WTC11 (cell line): ENCODE measurements around the gene SLC22A12. TPM values are rescaled to one million over a fixed set of nuclear protein-coding genes. Genes with fewer than 3 reads are reported as not detected.
A peak's percentile ranks its signal among the peaks of the same experiment; 100 is the strongest.

Source experiments
- ATAC-seq: fragments of 200-7000 bp; cut with Tn5 transposase; 2 replicates; pipeline ENCODE4 v1.10.0; 2021; ENCODE audit warnings: mild to moderate bottlenecking, moderate library complexity
- CTCF ChIA-PET: fragments of 300-600 bp; sonication (Branson Sonifier 250); formaldehyde crosslinking; loops from one replicate; lab custom pipeline; 2021; ENCODE audit warnings: antibody characterized with exemption; lab: Charles Lee
- POLR2A ChIA-PET: fragments of 350-600 bp; sonication (Branson Sonifier 250); formaldehyde crosslinking; loops from one replicate; lab custom pipeline; 2021; ENCODE audit warnings: antibody characterized with exemption; lab: Charles Lee
- DNase-seq: peaks from one replicate; pipeline ENCODE4 v3.0.0; 2021; ENCODE audit warnings: low spot score
- H3K27ac Mint-ChIP-seq: 2 replicates; pipeline ENCODE4 v1.8.0; 2021; ENCODE audit warnings: mixed read lengths
- H3K27me3 Mint-ChIP-seq: 2 replicates; pipeline ENCODE4 v1.8.0; 2021; ENCODE audit warnings: low read depth, mild to moderate bottlenecking, moderate library complexity, mixed read lengths
- H3K36me3 Mint-ChIP-seq: 2 replicates; pipeline ENCODE4 v1.8.0; 2021; ENCODE audit warnings: mixed read lengths
- H3K4me1 Mint-ChIP-seq: 2 replicates; pipeline ENCODE4 v1.8.0; 2022; ENCODE audit warnings: mixed read lengths
- H3K4me3 Mint-ChIP-seq: 2 replicates; pipeline ENCODE4 v1.8.0; 2021; ENCODE audit warnings: mild to moderate bottlenecking, moderate library complexity, mixed read lengths
- H3K9me3 Mint-ChIP-seq: 2 replicates; pipeline ENCODE4 v1.8.0; 2021; ENCODE audit warnings: mixed read lengths
- CREM ChIP-seq: sonication (generic); formaldehyde crosslinking; IDR thresholded peaks from 2 replicates; pipeline ENCODE4 v1.8.1; 2022; ENCODE audit warnings: mild to moderate bottlenecking, missing genetic modification reagents, moderate library complexity
- ELF4 ChIP-seq: sonication (generic); formaldehyde crosslinking; IDR thresholded peaks from 2 replicates; pipeline ENCODE4 v1.8.1; 2022; ENCODE audit warnings: low read depth, mild to moderate bottlenecking, moderate library complexity, missing genetic modification reagents
- FOXJ3 ChIP-seq: sonication (generic); formaldehyde crosslinking; IDR thresholded peaks from 2 replicates; pipeline ENCODE4 v1.9.0; 2021; ENCODE audit warnings: missing genetic modification reagents, mild to moderate bottlenecking, borderline replicate concordance
- GABPB1 ChIP-seq: sonication (generic); formaldehyde crosslinking; IDR thresholded peaks from 2 replicates; pipeline ENCODE4 v1.8.1; 2023; ENCODE audit warnings: mild to moderate bottlenecking, missing genetic modification reagents
- GRHL2 ChIP-seq: fragments of 250-450 bp; sonication (Bioruptor Pico); IDR thresholded peaks from 2 replicates; pipeline ENCODE4 v1.8.0; 2022; ENCODE audit warnings: mild to moderate bottlenecking, moderate library complexity; ENCODE audit not compliant: insufficient replicate concordance, severe bottlenecking
- HMGA2 ChIP-seq: fragments of 250-450 bp; sonication (Bioruptor Pico); IDR thresholded peaks from 2 replicates; pipeline ENCODE4 v1.4.0; 2021; ENCODE audit warnings: mild to moderate bottlenecking, moderate library complexity
- MYBL2 ChIP-seq: sonication (generic); formaldehyde crosslinking; IDR thresholded peaks from 2 replicates; pipeline ENCODE4 v1.8.1; 2023; ENCODE audit warnings: mild to moderate bottlenecking, moderate library complexity, missing genetic modification reagents
- NR1H2 ChIP-seq: sonication (generic); formaldehyde crosslinking; IDR thresholded peaks from 2 replicates; pipeline ENCODE4 v1.9.0; 2021; ENCODE audit warnings: mild to moderate bottlenecking, moderate library complexity, missing genetic modification reagents
- NR2C2 ChIP-seq: sonication (generic); formaldehyde crosslinking; IDR thresholded peaks from 2 replicates; pipeline ENCODE4 v1.8.0; 2022; ENCODE audit warnings: mild to moderate bottlenecking, missing genetic modification reagents
- PRRX2 ChIP-seq: fragments of 250-450 bp; sonication (Bioruptor Pico); IDR thresholded peaks from 2 replicates; pipeline ENCODE4 v1.8.0; 2021; ENCODE audit warnings: mild to moderate bottlenecking
- SMAD4 ChIP-seq: sonication (generic); formaldehyde crosslinking; IDR thresholded peaks from 2 replicates; pipeline ENCODE4 v1.8.0; 2022; ENCODE audit warnings: mild to moderate bottlenecking, missing genetic modification reagents
- SOX15 ChIP-seq: fragments of 250-450 bp; sonication (Bioruptor Pico); IDR thresholded peaks from 2 replicates; pipeline ENCODE4 v1.9.0; 2021; ENCODE audit warnings: mild to moderate bottlenecking
- TEAD1 ChIP-seq: sonication (generic); formaldehyde crosslinking; IDR thresholded peaks from 2 replicates; pipeline ENCODE4 v1.8.0; 2022; ENCODE audit warnings: mild to moderate bottlenecking, missing genetic modification reagents
- TP53 ChIP-seq: sonication (generic); formaldehyde crosslinking; IDR thresholded peaks from 2 replicates; pipeline ENCODE4 v1.8.1; 2023; ENCODE audit warnings: mild to moderate bottlenecking, missing genetic modification reagents
- ZBTB21 ChIP-seq: sonication (generic); formaldehyde crosslinking; IDR thresholded peaks from 2 replicates; pipeline ENCODE4 v1.8.1; 2023; ENCODE audit warnings: mild to moderate bottlenecking, missing genetic modification reagents, borderline replicate concordance
- ZNF317 ChIP-seq: sonication (generic); formaldehyde crosslinking; IDR thresholded peaks from 2 replicates; pipeline ENCODE4 v1.8.1; 2023; ENCODE audit warnings: low read depth, mild to moderate bottlenecking, moderate library complexity, missing genetic modification reagents, borderline replicate concordance
- total RNA-seq: library from RNA; stranded (reverse); gene quantifications from 3 replicates; pipeline ENCODE4 v1.2.3, GENCODE V29; 2021
- TF ChIP-seq, protein P1 (sequence below): sonication (generic); formaldehyde crosslinking; IDR thresholded peaks from 2 replicates; pipeline ENCODE4 v1.8.1; 2022; ENCODE audit warnings: low read depth, missing genetic modification reagents, borderline replicate concordance
- TF ChIP-seq, protein P2 (sequence below): fragments of 250-450 bp; sonication (Bioruptor Pico); IDR thresholded peaks from 2 replicates; pipeline ENCODE4 v1.9.0; 2021; ENCODE audit warnings: moderate library complexity, mild to moderate bottlenecking, inconsistent platforms, borderline replicate concordance
- TF ChIP-seq, protein P3 (sequence below): fragments of 250-450 bp; sonication (Bioruptor Pico); IDR thresholded peaks from 2 replicates; pipeline ENCODE4 v1.8.0; 2021; ENCODE audit warnings: mild to moderate bottlenecking
- TF ChIP-seq, protein P4 (sequence below): sonication (generic); formaldehyde crosslinking; IDR thresholded peaks from 2 replicates; pipeline ENCODE4 v1.8.1; 2023; ENCODE audit warnings: mild to moderate bottlenecking, missing genetic modification reagents, borderline replicate concordance
- TF ChIP-seq, protein P5 (sequence below): sonication (generic); formaldehyde crosslinking; IDR thresholded peaks from 2 replicates; pipeline ENCODE4 v1.8.0; 2022; ENCODE audit warnings: mild to moderate bottlenecking, missing genetic modification reagents
- TF ChIP-seq, protein P6 (sequence below): fragments of 250-450 bp; sonication (Bioruptor Pico); IDR thresholded peaks from 2 replicates; pipeline ENCODE4 v1.9.0; 2021; ENCODE audit warnings: mild to moderate bottlenecking, borderline replicate concordance

The SLC22A12 gene
- total RNA-seq, 1 experiment from 2014 or later: not detected

DNA sequence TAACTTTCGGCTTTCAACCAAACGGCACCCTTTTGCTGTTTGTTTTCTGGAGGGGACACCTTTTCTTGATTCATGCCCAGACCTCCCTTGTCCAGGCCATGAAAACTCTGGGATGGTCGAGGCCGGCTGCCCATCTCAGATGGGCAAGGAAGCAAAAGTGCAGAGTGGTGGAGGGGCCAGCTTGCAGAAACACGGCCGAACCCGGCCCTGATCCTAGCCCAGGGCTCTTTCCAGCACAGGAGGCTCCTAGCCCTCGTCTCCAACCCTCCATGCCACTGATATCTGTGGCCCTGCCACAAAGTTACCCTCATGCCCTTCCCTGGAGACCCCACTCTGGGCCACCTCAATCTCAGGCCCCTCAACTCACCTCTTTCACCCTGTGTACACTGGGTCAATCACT, 18.9 kb upstream of the SLC22A12 start:
- TF ChIP-seq, protein P1, sequence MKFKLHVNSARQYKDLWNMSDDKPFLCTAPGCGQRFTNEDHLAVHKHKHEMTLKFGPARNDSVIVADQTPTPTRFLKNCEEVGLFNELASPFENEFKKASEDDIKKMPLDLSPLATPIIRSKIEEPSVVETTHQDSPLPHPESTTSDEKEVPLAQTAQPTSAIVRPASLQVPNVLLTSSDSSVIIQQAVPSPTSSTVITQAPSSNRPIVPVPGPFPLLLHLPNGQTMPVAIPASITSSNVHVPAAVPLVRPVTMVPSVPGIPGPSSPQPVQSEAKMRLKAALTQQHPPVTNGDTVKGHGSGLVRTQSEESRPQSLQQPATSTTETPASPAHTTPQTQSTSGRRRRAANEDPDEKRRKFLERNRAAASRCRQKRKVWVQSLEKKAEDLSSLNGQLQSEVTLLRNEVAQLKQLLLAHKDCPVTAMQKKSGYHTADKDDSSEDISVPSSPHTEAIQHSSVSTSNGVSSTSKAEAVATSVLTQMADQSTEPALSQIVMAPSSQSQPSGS: no peak
- TF ChIP-seq, protein P2, sequence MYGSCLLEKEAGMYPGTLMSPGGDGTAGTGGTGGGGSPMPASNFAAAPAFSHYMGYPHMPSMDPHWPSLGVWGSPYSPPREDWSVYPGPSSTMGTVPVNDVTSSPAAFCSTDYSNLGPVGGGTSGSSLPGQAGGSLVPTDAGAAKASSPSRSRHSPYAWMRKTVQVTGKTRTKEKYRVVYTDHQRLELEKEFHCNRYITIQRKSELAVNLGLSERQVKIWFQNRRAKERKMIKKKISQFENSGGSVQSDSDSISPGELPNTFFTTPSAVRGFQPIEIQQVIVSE (CRISPR knock-in tag): no peak
- no peak for TF ChIP-seq TEAD1 (CRISPR knock-in tag)
- no peak for TF ChIP-seq NR1H2 (CRISPR knock-in tag)
- TF ChIP-seq, protein P3, sequence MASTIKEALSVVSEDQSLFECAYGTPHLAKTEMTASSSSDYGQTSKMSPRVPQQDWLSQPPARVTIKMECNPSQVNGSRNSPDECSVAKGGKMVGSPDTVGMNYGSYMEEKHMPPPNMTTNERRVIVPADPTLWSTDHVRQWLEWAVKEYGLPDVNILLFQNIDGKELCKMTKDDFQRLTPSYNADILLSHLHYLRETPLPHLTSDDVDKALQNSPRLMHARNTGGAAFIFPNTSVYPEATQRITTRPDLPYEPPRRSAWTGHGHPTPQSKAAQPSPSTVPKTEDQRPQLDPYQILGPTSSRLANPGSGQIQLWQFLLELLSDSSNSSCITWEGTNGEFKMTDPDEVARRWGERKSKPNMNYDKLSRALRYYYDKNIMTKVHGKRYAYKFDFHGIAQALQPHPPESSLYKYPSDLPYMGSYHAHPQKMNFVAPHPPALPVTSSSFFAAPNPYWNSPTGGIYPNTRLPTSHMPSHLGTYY (CRISPR knock-in tag): no peak
- TF ChIP-seq SMAD4 (CRISPR knock-in tag): no peak
- no peak for TF ChIP-seq ELF4 (CRISPR knock-in tag)
- TF ChIP-seq, protein P4, sequence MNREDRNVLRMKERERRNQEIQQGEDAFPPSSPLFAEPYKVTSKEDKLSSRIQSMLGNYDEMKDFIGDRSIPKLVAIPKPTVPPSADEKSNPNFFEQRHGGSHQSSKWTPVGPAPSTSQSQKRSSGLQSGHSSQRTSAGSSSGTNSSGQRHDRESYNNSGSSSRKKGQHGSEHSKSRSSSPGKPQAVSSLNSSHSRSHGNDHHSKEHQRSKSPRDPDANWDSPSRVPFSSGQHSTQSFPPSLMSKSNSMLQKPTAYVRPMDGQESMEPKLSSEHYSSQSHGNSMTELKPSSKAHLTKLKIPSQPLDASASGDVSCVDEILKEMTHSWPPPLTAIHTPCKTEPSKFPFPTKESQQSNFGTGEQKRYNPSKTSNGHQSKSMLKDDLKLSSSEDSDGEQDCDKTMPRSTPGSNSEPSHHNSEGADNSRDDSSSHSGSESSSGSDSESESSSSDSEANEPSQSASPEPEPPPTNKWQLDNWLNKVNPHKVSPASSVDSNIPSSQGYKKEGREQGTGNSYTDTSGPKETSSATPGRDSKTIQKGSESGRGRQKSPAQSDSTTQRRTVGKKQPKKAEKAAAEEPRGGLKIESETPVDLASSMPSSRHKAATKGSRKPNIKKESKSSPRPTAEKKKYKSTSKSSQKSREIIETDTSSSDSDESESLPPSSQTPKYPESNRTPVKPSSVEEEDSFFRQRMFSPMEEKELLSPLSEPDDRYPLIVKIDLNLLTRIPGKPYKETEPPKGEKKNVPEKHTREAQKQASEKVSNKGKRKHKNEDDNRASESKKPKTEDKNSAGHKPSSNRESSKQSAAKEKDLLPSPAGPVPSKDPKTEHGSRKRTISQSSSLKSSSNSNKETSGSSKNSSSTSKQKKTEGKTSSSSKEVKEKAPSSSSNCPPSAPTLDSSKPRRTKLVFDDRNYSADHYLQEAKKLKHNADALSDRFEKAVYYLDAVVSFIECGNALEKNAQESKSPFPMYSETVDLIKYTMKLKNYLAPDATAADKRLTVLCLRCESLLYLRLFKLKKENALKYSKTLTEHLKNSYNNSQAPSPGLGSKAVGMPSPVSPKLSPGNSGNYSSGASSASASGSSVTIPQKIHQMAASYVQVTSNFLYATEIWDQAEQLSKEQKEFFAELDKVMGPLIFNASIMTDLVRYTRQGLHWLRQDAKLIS (CRISPR knock-in tag): no peak
- no peak for TF ChIP-seq PRRX2 (CRISPR knock-in tag)
- TF ChIP-seq MYBL2 (CRISPR knock-in tag): no peak
- Mint-ChIP-seq H3K4me1 (peaks cover 16% of the 10 kb centered on the region), H3K4me3 (no peak overlapping the region), H3K27me3 (peaks cover 19% of the 10 kb centered on the region), H3K9me3 (no peaks in the 10 kb centered on the region; the same call in 1 of the 2 replicates), H3K36me3 (no peaks in the 10 kb centered on the region), H3K27ac (peak overlapping the region; percentile 31; the same call in 1 of the 2 replicates)
- DNase-seq: no peak
- no peak for ATAC-seq
- ChIA-PET POLR2A (no interaction called here), CTCF (interaction anchor here (0.8 to 1.9 kb wide), 11 partner anchors 13 to 255 kb away, joined by 3 to 12 read pairs (median 5); partner anchors contain the start of gene TRMT112)

DNA sequence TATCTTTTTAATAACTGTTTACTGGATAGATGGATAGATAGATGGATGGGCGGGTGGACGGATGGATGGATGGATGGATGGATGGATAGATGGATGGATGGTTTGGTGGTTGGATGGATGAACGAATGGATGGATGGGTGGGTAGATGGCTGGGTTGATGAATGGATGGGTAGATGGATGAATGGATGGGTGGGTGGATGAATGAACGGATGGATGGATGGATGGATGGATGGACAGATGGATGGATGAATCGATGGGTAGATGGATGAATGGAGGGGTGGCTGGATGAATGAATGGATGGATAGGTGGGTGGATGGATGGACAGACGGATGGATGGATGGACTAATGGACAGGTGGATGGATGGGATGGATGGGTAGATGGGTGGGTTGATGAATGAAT, 13.8 kb upstream of the SLC22A12 start:
- no peaks in the 10 kb centered on the region; the same call in 1 of the 2 replicates for H3K9me3 Mint-ChIP-seq
- CTCF ChIA-PET: no interaction called here
- H3K27ac Mint-ChIP-seq: no peak overlapping the region
- POLR2A ChIA-PET: no interaction called here
- no peak for TF ChIP-seq FOXJ3 (CRISPR knock-in tag)
- no peak for TF ChIP-seq GABPB1 (CRISPR knock-in tag)
- no peak for TF ChIP-seq HMGA2 (CRISPR knock-in tag)
- no peak for TF ChIP-seq TP53 (CRISPR knock-in tag)
- TF ChIP-seq, protein P5, sequence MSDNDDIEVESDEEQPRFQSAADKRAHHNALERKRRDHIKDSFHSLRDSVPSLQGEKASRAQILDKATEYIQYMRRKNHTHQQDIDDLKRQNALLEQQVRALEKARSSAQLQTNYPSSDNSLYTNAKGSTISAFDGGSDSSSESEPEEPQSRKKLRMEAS (CRISPR knock-in tag): no peak
- TF ChIP-seq ZNF317 (CRISPR knock-in tag): no peak
- no peak for TF ChIP-seq ZBTB21 (CRISPR knock-in tag)
- TF ChIP-seq, protein P6, sequence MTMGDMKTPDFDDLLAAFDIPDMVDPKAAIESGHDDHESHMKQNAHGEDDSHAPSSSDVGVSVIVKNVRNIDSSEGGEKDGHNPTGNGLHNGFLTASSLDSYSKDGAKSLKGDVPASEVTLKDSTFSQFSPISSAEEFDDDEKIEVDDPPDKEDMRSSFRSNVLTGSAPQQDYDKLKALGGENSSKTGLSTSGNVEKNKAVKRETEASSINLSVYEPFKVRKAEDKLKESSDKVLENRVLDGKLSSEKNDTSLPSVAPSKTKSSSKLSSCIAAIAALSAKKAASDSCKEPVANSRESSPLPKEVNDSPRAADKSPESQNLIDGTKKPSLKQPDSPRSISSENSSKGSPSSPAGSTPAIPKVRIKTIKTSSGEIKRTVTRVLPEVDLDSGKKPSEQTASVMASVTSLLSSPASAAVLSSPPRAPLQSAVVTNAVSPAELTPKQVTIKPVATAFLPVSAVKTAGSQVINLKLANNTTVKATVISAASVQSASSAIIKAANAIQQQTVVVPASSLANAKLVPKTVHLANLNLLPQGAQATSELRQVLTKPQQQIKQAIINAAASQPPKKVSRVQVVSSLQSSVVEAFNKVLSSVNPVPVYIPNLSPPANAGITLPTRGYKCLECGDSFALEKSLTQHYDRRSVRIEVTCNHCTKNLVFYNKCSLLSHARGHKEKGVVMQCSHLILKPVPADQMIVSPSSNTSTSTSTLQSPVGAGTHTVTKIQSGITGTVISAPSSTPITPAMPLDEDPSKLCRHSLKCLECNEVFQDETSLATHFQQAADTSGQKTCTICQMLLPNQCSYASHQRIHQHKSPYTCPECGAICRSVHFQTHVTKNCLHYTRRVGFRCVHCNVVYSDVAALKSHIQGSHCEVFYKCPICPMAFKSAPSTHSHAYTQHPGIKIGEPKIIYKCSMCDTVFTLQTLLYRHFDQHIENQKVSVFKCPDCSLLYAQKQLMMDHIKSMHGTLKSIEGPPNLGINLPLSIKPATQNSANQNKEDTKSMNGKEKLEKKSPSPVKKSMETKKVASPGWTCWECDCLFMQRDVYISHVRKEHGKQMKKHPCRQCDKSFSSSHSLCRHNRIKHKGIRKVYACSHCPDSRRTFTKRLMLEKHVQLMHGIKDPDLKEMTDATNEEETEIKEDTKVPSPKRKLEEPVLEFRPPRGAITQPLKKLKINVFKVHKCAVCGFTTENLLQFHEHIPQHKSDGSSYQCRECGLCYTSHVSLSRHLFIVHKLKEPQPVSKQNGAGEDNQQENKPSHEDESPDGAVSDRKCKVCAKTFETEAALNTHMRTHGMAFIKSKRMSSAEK (CRISPR knock-in tag): no peak
- no peak for TF ChIP-seq CREM (CRISPR knock-in tag)
- TF ChIP-seq SOX15 (CRISPR knock-in tag): no peak
- no peak for TF ChIP-seq NR2C2
- no peak for TF ChIP-seq GRHL2 (CRISPR knock-in tag)
- no peaks in the 10 kb centered on the region for H3K36me3 Mint-ChIP-seq
- H3K4me3 Mint-ChIP-seq: no peak overlapping the region
- ATAC-seq (no peak), DNase-seq (no peak)
- H3K4me1 Mint-ChIP-seq: peaks cover 4% of the 10 kb centered on the region
- H3K27me3 Mint-ChIP-seq: peaks cover 18% of the 10 kb centered on the region
